Sigmoid colon (tissue), 4 donors: Measurements from ENCODE around the gene NT5M.

Experiments used
- EP300 ChIP-seq, 4 donors: sonication (generic); formaldehyde crosslinking; IDR thresholded peaks; one replicate each; pipeline ENCODE4 v1.6.1; 2017; ENCODE audit warnings: antibody characterized with exemption in 4 of 4
- POLR2A ChIP-seq, 2 donors: fragments of 450-650 bp; IDR thresholded peaks; one replicate each; pipeline ENCODE4 v1.6.1; 2016; ENCODE audit warnings: antibody characterized with exemption in 2 of 2, mild to moderate bottlenecking in 2 of 2, moderate library complexity in 2 of 2
- POLR2AphosphoS5 ChIP-seq, 4 donors: sonication (generic); formaldehyde crosslinking; IDR thresholded peaks; one replicate each; pipeline ENCODE4 v1.6.1; 2017; ENCODE audit warnings: antibody characterized with exemption in 4 of 4
- TF ChIP-seq, protein P1 (sequence below), 4 experiments: fragments of 450-650 bp in 3 of 4; fragments of 200-600 bp in 1 of 4; IDR thresholded peaks; one replicate each; pipeline ENCODE4 v1.5.1; 2016 to 2019; ENCODE audit warnings: antibody characterized with exemption in 4 of 4, mild to moderate bottlenecking in 3 of 4, moderate library complexity in 2 of 4

DNA sequence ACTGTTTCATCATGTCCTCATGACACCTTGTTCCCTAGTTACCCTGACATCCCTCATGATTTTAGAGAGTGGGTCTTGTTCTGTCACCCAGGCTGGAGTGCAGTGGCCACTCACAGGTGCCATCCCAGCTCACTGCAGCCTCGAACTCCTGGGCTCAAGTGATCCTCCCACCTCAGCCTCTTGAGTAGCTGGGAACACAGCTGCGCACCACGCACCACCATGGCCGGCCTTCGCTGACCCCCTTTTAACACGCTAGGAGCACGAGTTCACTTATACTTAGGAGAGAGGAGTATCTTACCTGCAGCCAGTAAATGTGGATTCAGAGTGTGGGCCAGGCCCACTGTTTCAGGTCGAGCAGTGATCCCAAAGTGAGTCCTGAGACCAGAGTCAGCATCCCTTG, 21.4 kb downstream of the NT5M start:
- TF ChIP-seq POLR2AphosphoS5 (IDR thresholded peaks at IDR 0.05) (no peak), POLR2A (IDR thresholded peaks at IDR 0.05) (no peak), EP300 (IDR thresholded peaks at IDR 0.05) (no peak)
- TF ChIP-seq, protein P1, sequence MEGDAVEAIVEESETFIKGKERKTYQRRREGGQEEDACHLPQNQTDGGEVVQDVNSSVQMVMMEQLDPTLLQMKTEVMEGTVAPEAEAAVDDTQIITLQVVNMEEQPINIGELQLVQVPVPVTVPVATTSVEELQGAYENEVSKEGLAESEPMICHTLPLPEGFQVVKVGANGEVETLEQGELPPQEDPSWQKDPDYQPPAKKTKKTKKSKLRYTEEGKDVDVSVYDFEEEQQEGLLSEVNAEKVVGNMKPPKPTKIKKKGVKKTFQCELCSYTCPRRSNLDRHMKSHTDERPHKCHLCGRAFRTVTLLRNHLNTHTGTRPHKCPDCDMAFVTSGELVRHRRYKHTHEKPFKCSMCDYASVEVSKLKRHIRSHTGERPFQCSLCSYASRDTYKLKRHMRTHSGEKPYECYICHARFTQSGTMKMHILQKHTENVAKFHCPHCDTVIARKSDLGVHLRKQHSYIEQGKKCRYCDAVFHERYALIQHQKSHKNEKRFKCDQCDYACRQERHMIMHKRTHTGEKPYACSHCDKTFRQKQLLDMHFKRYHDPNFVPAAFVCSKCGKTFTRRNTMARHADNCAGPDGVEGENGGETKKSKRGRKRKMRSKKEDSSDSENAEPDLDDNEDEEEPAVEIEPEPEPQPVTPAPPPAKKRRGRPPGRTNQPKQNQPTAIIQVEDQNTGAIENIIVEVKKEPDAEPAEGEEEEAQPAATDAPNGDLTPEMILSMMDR (IDR thresholded peaks at IDR 0.05) = no peak
